Measurements from ENCODE around the gene DNAJB2.
A peak's percentile ranks its signal among the peaks of the same experiment; 100 is the strongest.
"Not testable (repeated sequence)": the region's sequence is repeated elsewhere in the genome, so short reads cannot be mapped to it uniquely, and the experiment has no call there.

The DNAJB2 gene

GRCh38 chr2:219258942-219259341, 20.2 kb upstream of the DNAJB2 start:
- DNase-seq = not testable (repeated sequence)

GRCh38 chr2:219261024-219261855, 17.9 kb upstream of the DNAJB2 start:
- DNase-seq = no peak

GRCh38 chr2:219266232-219266631, 12.9 kb upstream of the DNAJB2 start:
- DNase-seq = no peak

- no peak for DNase-seq
Observed at GRCh38 chr2:219266886-219267285, 12.3 kb upstream of the DNAJB2 start.

- no peak for DNase-seq
Observed at GRCh38 chr2:219268294-219268693, 10.9 kb upstream of the DNAJB2 start.

- no peak for DNase-seq
Observed at GRCh38 chr2:219269362-219270054, 9.7 kb upstream of the DNAJB2 start.

- no peak for DNase-seq
Observed at GRCh38 chr2:219270055-219270372, 9.2 kb upstream of the DNAJB2 start.

GRCh38 chr2:219271021-219271420, 8.1 kb upstream of the DNAJB2 start:
- no peak for DNase-seq

GRCh38 chr2:219272356-219272755, 6.8 kb upstream of the DNAJB2 start:
- DNase-seq = no peak

- DNase-seq = no peak
Observed at GRCh38 chr2:219272995-219273394, 6.2 kb upstream of the DNAJB2 start.

GRCh38 chr2:219273937-219274336, 5.2 kb upstream of the DNAJB2 start:
- no peak for DNase-seq

GRCh38 chr2:219274361-219274921, 4.7 kb upstream of the DNAJB2 start:
- DNase-seq = no peak

GRCh38 chr2:219277703-219278654, 1.2 kb upstream of the DNAJB2 start:
- peak; percentile 71 to 81 for DNase-seq

GRCh38 chr2:219278655-219279150, 463 bp upstream of the DNAJB2 start:
- no peak for DNase-seq

- no peak for DNase-seq
Observed at GRCh38 chr2:219279916-219280516, 850 bp downstream of the DNAJB2 start.

GRCh38 chr2:219280651-219281050, 1.5 kb downstream of the DNAJB2 start:
- no peak for DNase-seq

- no peak for DNase-seq
Observed at GRCh38 chr2:219281588-219281987, 2.4 kb downstream of the DNAJB2 start.

GRCh38 chr2:219282375-219282774, 3.2 kb downstream of the DNAJB2 start:
- no peak for DNase-seq

GRCh38 chr2:219282943-219283581, 3.9 kb downstream of the DNAJB2 start:
- no peak for DNase-seq

- no peak for DNase-seq
Observed at GRCh38 chr2:219284501-219285372, 5.6 kb downstream of the DNAJB2 start.

- DNase-seq = no peak
Observed at GRCh38 chr2:219285373-219285735, 6.2 kb downstream of the DNAJB2 start.

All from CD4-positive, alpha-beta T cell treated with Interferon alpha-2 for 1 hour (primary cell).